GM19240 (cell line): ENCODE measurements around the gene SYNE2.
"Not testable (repeated sequence)": the region's sequence is repeated elsewhere in the genome, so short reads cannot be mapped to it uniquely, and the experiment has no call there.

ENCODE experiments used
- DNase-seq: peaks from one replicate; pipeline ENCODE4 v3.0.0; 2011; ENCODE audit warnings: low spot score; ENCODE audit not compliant: insufficient read length

The SYNE2 gene, protein sequence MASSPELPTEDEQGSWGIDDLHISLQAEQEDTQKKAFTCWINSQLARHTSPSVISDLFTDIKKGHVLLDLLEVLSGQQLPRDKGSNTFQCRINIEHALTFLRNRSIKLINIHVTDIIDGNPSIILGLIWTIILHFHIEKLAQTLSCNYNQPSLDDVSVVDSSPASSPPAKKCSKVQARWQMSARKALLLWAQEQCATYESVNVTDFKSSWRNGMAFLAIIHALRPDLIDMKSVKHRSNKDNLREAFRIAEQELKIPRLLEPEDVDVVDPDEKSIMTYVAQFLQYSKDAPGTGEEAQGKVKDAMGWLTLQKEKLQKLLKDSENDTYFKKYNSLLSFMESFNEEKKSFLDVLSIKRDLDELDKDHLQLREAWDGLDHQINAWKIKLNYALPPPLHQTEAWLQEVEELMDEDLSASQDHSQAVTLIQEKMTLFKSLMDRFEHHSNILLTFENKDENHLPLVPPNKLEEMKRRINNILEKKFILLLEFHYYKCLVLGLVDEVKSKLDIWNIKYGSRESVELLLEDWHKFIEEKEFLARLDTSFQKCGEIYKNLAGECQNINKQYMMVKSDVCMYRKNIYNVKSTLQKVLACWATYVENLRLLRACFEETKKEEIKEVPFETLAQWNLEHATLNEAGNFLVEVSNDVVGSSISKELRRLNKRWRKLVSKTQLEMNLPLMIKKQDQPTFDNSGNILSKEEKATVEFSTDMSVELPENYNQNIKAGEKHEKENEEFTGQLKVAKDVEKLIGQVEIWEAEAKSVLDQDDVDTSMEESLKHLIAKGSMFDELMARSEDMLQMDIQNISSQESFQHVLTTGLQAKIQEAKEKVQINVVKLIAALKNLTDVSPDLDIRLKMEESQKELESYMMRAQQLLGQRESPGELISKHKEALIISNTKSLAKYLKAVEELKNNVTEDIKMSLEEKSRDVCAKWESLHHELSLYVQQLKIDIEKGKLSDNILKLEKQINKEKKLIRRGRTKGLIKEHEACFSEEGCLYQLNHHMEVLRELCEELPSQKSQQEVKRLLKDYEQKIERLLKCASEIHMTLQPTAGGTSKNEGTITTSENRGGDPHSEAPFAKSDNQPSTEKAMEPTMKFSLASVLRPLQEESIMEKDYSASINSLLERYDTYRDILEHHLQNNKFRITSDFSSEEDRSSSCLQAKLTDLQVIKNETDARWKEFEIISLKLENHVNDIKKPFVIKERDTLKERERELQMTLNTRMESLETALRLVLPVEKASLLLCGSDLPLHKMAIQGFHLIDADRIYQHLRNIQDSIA (N-terminal part only)

DNA sequence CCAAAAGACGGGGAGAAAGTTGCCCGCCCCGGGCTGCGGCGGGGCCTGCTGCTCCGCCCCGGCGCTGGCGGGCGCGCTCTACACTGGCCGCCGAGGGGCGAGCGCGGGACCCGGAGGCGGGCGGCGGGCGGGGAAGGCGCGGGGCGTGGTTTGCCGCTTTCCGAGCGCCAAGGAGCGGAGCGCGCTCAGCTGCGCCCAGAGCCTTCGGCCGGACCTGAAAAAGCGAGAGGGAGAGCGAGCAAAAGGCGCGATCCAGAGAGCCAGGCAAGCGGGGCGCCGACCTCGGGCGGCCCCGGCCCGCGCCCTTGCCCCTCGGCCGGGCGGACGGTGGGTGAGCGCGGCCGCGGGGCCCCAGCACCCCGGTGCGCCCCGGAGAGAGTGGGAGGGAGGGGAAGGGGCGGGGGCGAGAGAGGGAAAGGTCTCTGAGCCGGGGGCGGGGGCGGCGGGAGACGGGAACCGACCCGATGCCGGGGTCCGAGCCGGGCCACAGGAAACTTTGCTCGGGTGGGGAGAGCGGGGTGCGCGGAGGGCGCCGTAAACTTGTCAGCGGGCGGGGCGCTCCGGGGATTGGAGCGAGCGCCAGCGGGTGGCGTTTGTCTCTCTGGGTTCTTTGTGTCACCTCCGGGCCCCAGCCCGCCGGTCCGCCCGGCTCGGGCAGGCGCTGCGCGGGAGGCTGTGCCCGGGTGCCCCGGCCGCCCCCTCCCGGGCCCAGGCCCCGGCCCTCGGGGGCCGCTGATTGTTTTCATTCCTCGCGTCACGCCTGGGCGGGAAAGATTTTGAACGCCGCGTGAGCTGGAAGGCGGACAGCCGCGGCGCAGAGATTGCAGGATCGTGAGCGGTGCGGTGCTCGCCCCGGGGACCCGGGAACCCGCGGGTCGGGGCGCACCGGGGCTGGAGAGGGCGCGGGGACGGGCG lies at the start of gene SYNE2:
TSS of gene SYNE2 (plus strand) at position 188 of the 915 bp plus-strand sequence. CDS start 56,145 bp downstream, outside the sequence.
- peak; percentile 70 for DNase-seq

DNA sequence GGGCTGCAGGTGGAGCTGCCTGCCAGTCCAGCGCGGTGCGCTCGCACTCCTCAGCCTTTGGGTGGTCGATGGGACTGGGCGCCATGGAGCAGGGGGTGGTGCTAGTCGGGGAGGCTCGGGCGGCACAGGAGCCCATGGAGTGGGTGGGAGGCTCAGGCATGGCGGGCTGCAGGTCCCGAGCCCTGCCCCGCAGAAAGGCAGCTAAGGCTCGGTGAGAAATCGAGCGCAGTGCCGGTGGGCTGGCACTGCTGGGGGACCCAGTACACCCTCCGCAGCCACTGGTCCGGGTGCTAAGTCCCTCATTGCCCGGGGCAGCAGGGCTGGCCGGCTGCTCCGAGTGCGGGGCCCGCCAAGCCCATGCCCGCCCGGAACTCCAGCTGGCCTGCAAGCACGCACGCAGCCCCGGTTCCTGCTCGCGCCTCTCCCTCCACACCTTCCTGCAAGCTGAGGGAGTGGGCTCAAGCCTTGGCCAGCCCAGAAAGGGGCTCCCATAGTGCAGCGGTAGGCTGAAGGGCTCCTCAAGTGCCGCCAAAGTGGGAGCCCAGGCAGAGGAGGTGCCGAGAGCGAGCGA lies 49.5 kb upstream of the SYNE2 start:
- not testable (repeated sequence) for DNase-seq

DNA sequence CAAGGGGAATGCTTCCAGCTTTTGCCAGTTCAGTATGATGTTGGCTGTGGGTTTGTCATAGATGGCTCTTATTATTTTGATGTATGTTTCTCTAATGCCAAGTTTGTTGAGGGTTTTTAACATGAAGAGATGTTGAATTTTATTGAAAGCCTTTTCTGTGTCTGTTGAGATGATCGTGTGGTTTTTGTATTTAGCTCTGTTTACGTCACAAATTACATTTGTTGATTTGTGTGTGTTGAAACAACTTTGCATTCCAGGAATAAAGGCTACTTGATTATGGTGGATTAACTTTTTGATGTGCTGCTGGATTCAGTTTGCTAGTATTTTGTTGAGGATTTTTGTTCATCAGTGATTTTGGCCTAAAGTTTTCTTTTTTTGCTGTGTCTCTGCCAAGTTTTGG lies 46.7 kb upstream of the SYNE2 start:
- not testable (repeated sequence) for DNase-seq

DNA sequence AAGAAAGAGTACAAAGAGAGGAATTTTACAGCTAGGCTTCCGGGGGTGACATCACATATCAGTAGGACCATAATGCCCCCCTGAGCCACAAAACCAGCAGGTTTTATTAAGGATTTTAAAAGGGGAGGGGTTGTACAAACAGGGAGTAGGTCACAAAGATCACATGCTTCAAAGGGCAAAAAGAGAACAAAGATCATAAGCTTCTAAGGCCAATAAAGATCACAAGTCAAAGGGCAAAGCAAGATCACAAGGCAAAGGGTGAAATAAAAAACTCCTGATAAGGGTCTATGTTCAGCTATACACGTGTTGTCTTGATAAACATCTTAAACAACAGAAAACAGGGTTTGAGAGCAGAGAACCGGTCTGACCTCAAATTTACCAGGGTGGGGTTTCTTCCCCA lies 41.1 kb upstream of the SYNE2 start:
- DNase-seq, result not testable (repeated sequence)

DNA sequence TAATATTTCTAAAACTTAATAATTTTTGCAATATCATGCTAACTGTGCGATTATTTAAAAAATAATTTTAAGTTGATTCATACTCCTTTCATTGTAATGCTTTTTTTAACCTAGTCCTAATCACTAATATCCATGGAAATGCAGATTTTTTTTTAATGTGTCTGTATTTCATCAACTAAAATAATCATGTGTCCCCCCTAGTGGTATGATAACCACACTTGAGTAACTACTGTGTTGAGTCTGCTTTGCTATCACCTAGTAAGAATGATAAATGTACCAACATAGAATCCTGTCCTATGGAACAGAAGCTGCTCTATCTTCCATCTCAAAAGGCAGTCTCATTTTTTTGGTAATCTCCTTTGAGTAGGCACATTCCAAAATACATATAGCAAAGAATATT lies 19.1 kb upstream of the SYNE2 start:
- no peak for DNase-seq

DNA sequence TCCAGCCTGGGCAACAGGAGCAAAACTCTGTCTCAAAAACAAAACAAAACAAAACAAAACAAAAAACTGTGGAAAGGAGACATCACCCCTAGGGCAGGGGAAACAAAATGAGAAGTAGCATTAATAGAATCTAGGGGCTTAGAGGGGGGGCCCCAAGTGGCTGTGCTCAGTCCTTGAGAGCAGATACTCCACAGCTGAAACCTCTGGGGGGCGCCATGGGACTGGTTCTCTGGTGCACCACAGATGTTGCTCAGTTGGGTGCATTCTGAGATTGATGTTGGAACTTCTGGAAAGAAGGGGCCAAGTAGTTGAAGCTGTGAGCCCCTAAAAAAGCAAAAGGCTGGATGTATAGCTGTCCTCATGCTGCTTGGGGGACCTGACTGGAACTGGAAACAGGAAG lies 11.8 kb upstream of the SYNE2 start:
- DNase-seq, result no peak

DNA sequence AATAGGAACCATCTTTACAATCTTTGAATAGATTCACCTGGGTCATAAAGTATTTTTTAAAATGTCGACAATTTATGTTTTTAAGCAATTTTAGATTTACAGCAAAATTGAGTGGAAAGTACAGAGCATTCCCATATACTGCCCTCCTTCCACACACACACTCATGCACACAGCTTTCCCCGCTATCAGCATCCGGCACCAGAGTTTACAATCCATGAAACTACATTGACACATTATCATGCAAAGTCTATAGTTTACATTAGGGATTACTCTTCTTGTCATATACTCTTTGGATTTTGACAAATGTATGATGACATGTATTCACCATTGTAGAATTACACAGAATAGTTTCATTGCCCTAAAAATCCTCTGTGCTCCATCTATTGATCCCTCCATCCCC lies 9.0 kb upstream of the SYNE2 start:
- no peak for DNase-seq

DNA sequence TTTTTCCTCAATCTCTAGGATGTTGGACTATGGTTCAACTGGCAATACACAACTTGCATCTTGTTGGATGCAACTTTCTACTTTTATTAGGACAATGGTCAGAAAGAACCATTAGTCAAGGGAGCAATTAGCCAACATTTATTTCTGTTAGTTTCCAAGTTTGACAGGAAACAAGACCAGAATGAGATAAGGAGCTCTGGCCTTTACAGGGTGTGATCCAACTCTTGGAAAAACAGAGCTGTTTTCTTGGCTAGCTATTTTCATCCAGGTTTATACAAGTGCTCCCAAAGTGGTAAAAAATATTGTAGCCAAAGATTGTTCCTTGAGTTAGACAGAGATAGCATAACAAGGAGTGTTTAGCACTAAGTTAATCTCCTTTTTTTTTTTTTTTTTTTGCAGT lies 3.9 kb upstream of the SYNE2 start:
- DNase-seq, result no peak

DNA sequence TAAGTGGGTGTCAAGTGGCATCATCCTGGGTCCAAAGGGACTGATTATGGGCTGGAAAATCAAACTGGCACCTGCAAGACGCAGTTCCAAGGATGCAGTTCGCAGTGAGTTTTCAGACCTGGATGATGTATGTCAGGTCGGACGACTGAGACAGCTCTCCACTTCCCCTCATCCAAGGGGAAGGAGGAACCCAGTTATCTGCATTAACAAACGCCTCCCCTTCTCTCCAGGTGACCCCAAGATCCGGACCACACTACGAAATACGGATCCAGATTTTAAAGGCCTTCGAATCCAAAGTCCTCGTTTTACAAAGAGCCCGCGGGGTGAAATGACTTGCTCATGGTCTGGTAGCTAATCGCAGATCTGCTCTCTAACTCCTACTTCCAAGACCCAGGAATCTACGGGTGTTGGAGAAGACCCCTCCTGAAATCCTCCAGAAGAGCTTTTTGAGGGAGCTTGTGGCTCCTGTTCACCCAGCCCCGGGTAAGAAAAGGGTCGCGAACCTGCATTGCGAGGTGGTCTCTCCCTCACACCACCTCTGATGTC lies 460 bp upstream of the SYNE2 start:
- no peak for DNase-seq

DNA sequence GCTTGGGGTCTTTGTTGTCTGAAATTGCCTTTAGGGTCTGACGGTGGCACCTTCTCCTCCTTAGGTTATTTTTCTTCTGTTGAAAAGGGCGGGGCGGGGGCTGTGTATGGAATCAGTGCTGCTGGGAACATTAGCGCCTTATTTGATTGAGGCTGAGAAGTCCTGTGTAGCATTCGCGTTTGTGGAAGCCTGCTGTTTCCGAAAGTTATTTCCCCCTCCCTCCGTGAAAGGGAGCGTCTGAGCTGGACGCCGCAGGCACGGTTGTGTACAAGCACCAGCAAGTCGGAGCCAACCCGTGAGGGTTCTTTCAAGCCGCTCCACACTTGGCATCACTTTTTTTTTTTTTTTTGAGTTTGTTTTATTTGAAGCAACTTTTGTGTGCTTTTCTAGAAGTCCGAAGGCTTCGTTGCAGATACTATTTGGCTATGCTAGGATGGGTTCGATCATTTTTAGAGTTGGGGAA lies 1.1 kb downstream of the SYNE2 start:
- DNase-seq, result no peak

DNA sequence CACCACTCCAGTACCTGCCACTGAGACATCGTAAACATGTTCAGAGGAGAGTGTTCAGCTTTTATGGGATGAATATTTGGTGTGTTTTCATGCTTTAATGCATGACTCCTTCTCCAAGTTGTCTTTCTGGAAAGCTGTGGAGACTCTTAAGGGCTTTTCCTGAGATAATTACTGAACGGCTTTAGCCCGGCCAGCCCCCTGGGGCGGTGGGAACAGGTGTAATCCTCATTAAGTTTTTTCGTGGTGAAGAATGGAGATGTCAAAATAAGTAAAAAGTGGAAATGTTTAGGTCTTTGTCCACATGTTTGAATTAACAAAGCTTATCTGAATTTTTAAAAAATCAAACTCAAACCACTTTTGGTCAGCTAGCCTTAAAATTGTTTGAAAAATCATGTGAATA lies 1.5 kb downstream of the SYNE2 start:
- no peak for DNase-seq

DNA sequence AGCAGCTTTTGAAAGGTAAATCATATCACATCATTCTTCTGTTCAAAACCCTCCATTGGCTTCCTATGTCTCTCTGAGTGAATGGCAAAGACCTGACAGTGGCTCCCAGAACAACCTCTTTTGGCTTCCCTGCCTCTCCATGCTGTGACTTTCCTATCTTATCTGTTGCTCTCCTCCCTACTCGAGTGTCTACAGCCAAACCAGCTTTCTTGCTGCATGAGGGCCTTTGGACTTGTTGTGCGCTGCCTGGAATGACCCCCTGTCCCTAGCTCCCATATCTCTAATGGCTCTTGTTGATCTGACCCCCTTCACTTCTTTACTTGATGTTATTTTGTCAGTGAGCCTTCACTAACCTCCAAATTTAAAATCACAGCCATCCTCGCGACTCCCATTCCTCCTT lies 2.5 kb downstream of the SYNE2 start:
- DNase-seq, result no peak

DNA sequence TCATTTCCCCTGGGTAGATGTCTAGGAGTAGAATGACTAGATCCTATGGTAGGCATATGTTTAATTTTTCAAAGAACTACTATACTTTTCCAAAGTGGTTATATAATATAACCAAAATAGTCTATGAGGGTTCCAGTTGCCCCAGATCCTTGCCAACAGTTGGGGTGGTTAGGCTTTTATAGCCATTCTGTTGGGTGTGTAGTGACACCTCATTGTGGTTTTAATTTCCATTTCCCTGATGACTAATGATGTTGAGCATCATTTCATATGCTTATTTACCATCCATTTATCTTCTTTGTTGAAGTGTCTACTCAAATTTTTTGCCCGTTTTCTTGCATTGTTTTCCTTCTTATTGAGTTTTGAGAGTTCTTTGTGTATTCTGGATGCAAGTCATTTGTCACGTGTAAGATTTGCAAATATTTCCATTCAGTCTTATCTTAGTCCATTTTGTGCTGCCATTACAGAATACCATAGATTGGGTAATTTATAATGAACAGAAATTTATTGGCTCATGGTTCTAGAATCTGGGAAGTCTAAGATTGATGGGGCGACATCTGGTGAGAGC lies 4.7 kb downstream of the SYNE2 start:
- no peak for DNase-seq

DNA sequence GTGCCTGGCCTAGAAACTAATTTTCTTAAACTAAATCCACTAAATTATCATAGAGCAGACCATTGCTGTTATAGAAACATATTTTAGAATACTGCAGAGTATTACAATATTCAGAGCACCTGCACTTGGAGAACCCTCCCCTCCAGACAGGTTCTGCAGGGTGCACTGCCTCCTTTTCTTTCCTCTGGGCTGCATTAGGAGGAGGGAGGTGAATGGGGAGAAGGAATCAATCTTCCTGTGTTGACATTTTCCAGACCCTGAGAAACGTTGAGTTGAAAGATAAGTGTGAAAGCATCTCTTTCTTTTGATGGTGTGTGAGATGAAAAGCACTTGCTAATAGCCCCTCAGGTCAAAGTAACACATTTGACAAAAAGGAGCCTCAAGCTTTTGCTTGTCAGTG lies 7.3 kb downstream of the SYNE2 start:
- DNase-seq, result no peak

DNA sequence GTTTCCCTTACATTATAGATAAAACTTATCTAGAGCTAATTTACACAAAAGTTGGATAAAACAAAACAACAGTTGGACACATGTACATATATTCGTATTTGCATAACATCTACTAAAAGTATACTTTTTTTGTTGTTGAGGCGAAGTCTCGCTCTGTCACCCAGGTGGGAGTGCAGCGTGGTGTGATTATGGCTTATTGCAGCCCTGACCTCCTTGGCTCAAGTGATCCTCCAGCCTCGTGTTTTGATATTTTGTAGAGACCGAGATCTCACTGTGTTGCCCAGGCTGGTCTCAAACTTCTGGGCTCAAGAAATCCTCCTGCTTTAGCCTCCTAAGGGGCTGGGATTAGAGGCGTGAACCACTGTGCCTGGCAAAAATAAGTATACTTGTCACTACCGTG lies 9.4 kb downstream of the SYNE2 start:
- DNase-seq, result no peak

DNA sequence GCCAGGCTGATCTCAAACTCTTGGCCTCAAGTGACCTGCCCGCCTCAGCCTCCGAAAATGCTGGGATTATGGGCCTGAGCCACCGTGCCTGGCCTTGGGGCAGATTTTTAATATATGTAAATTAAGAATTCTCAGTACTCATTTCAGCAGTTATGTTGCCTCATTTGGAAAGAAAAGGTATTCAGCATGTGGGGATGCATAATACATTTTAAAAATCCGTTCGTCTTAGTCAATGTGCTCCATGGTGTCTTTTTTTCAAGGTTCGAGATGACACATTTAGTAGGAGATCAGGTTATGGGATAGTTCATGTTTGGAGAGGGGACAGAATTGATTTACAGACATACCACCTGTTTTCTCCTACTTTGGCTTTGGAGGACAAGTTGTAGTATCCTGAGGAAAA lies 10.2 kb downstream of the SYNE2 start:
- DNase-seq, result no peak

DNA sequence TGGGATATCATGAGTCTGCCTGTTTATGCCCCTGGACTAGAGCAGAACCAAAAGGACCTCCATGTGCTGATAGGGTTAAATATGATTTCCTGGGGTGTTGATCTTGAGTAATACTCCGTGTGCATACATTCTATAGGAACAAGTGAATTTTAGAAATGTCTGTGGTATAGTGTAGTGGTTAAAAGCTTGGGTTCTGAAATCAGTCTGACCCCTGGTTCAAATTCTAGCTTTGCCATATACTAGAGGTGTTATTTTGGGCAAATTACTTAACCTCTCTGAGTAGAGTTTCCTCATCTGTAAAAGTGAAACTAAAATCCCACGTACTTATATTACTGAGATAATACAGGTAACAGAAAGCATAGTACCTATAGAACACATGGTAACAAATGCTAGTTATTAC lies 12.0 kb downstream of the SYNE2 start:
- not testable (repeated sequence) for DNase-seq

DNA sequence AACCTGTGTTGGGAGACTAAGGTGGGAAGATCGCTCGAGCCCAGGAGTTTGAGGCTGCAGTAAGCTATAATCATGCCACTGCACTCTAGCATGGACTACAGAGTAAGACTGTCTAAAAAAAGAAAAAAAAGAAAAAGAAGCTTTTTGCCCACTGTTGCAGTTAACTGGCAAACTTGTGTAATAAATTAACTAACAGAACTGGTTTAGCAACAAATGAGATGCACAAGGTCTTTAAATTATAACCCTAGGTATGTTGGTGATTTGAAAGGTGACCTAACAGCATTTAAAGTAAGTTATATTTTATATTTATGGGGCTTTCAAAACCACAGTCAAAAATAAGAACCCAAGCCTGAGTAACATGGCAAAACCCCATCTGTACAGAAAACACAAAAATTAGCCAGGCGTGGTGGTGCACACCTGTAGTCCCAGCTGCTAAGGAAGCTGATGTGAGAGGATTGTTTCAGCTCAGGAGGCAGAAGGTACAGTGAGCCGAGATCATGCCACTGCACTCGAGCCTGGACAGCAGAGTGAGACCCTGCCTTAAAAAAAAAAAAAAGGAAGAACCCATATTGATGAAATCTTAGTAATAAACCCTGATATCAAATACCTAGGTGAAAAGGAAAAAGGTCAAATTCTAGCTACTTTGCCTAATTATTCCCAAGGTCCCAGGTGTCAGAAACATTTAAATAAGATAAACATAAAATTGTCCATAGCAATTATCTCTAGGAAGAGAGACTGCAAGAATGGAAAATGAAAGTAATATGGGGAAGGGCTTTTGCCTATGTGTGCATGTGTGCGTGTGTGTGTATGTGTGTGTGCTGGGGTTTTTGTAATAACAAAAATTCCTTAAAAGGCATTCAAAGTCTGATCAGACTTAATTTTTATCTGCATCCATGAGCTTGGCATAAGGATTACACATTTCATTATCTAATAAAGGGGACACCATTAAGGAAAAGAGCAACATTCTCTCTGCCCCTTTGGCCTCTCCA lies 15.4 kb downstream of the SYNE2 start:
- no peak for DNase-seq
